Stimulated activated naive CD8-positive, alpha-beta T cell treated with anti-CD3 and anti-CD28 coated beads, Interleukin-15, amount 100 ng/mL, for 72 hours (primary cell): Measurements from ENCODE around the gene PHF13.

ENCODE experiments used
- ATAC-seq: fragments of 150-1000 bp; cut with Tn5 transposase; 2 replicates; pipeline ENCODE4 v1.10.0; 2021; ENCODE audit warnings: mild to moderate bottlenecking, moderate library complexity
- DNase-seq, 2 donors: peaks; one replicate each; pipeline ENCODE4 v3.0.0; 2021 to 2022
- H3K27ac Mint-ChIP-seq, 2 donors: one replicate each; pipeline ENCODE4 v1.8.0; 2022; ENCODE audit warnings: mild to moderate bottlenecking in 2 of 2, mixed read lengths in 2 of 2, moderate library complexity in 2 of 2
- H3K27me3 Mint-ChIP-seq: one replicate; pipeline ENCODE4 v1.8.0; 2022; ENCODE audit warnings: mixed read lengths
- H3K4me1 Mint-ChIP-seq: one replicate; pipeline ENCODE4 v1.8.0; 2022; ENCODE audit warnings: mild to moderate bottlenecking, mixed read lengths
- H3K4me3 Mint-ChIP-seq, 2 donors: one replicate each; pipeline ENCODE4 v1.8.0; 2022; ENCODE audit warnings: mild to moderate bottlenecking in 2 of 2, mixed read lengths in 2 of 2, moderate library complexity in 1 of 2
- H3K9me3 Mint-ChIP-seq, 2 donors: one replicate each; pipeline ENCODE4 v1.8.0; 2022; ENCODE audit warnings: mixed read lengths in 2 of 2

Gene PHF13

GRCh38 chr1:6612641-6613360 lies 730 bp upstream of the PHF13 start:
- peak overlapping the region; percentile 38 to 88 for H3K27ac Mint-ChIP-seq
- peak overlapping the region; percentile 97 for H3K4me3 Mint-ChIP-seq
- peak in 1 of 2 donors; percentile 31 for DNase-seq
- peak; percentile 60 for ATAC-seq
- peaks cover 28% of the 10 kb centered on the region for H3K4me1 Mint-ChIP-seq
- H3K27me3 Mint-ChIP-seq: no peaks in the 10 kb centered on the region
- no peaks in the 10 kb centered on the region for H3K9me3 Mint-ChIP-seq

DNA sequence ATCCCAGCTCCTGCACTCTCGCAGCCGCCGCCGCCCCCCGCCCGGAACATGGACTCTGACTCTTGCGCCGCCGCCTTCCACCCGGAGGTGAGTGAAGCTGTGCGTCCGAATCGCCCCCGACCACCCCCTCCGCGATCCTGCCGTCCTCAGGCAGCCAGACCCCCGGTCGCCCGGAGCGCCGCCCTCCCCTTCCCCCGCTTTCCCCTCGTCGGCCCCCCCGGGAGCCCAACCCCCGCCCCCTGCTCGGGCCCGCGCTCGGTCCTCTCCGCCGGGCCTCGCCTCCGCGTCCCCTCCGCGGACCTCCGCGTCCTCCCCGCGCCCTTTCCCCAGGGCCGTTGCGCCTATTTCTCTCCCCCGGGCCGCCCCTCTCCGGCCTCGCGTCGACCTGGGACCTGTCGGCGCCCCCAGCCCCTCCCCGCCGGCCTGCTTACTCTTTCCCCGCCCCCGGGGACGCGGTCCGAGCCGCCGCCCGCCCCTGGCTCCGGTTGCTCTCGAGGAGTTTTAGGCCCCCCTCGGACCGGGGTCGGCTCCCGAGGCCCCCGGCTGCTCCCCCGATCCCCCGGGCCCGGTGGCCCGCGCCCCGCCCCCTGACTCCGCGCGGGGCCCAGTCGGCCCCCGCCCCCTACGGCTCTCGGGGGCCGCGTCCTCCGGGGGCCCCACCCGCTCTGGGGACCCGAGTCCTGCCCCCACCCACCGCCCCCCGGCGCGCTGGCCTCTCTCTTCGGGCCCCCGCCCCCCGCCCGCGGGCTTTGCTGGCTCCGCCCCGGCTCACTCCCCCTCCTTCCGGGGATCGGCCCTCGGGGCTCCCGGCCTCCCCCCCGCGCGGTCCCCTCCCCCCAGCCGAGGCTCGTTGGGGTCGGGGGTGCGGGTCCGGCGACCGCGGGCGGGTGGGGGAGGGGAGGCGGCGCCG lies 743 bp downstream of the PHF13 start:
- H3K4me3 Mint-ChIP-seq: peak overlapping the region; percentile 76 to 80
- ATAC-seq (peak; percentile 11), DNase-seq (peak; percentile 39 to 53)
- no peak overlapping the region for H3K27ac Mint-ChIP-seq
- no peaks in the 10 kb centered on the region for H3K27me3 Mint-ChIP-seq
- H3K4me1 Mint-ChIP-seq: peaks cover 28% of the 10 kb centered on the region
- no peaks in the 10 kb centered on the region for H3K9me3 Mint-ChIP-seq

DNA sequence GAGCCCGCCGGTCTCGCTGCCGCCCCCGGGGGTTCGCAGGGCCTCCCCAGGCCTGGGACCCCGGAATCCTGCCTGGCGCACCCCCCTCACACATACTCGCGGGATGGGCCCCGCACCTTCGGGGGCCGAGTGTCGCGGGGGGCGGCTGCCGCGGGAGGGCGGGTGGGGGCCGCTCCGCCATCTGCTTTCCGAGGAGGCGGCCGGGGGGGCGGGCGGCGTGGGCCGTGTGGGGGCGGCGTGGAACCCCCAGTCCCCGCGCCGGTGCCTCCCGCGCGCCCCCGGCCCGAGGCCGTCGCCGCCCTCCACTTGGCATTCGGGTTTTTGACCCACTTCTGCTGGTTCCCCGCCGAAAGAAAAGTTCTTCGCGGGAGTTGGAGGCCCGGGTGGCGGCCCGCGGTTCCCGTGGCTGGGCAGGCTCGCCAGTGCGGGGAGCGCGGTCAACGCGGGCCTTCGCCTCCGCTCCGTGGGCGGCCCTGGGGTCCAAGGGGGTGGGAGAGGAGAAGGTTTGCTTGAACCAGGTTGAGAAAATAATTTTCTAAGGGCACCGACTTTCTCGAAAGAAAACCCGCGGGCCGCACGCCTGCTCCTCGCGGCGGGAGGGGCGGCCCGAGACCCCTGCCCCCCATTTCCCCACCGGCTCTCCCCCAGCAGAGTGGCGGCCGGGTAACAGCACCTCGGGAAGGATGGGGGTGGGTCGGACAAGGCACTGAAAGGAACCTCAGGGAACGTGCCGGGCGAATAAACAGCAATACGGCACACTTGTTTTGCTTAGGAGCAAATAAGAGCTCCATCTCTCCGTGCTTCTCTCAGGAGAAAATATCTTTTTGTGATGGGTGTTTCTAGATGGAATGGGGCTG lies 1.6 kb downstream of the PHF13 start:
- ATAC-seq (no peak), DNase-seq (no peak)
- H3K4me1 Mint-ChIP-seq: peaks cover 28% of the 10 kb centered on the region
- peak overlapping the region; percentile 70 to 76 for H3K4me3 Mint-ChIP-seq
- peak overlapping the region in 1 of 2 donors; percentile 74 for H3K27ac Mint-ChIP-seq
- H3K9me3 Mint-ChIP-seq: no peaks in the 10 kb centered on the region
- no peaks in the 10 kb centered on the region for H3K27me3 Mint-ChIP-seq

GRCh38 chr1:6619045-6619444 lies 5.5 kb downstream of the PHF13 start:
- H3K4me3 Mint-ChIP-seq: no peak overlapping the region
- DNase-seq (no peak), ATAC-seq (no peak)
- no peaks in the 10 kb centered on the region for H3K27me3 Mint-ChIP-seq
- H3K9me3 Mint-ChIP-seq: no peaks in the 10 kb centered on the region
- H3K4me1 Mint-ChIP-seq: peaks cover 16% of the 10 kb centered on the region
- H3K27ac Mint-ChIP-seq: peak overlapping the region in 1 of 2 donors; percentile 54

GRCh38 chr1:6621429-6622391 lies 8.2 kb downstream of the PHF13 start:
- H3K9me3 Mint-ChIP-seq: no peaks in the 10 kb centered on the region
- no peak overlapping the region for H3K4me3 Mint-ChIP-seq
- no peak overlapping the region for H3K27ac Mint-ChIP-seq
- DNase-seq: no peak
- no peak for ATAC-seq
- H3K27me3 Mint-ChIP-seq: no peaks in the 10 kb centered on the region
- H3K4me1 Mint-ChIP-seq: peaks cover 16% of the 10 kb centered on the region

DNA sequence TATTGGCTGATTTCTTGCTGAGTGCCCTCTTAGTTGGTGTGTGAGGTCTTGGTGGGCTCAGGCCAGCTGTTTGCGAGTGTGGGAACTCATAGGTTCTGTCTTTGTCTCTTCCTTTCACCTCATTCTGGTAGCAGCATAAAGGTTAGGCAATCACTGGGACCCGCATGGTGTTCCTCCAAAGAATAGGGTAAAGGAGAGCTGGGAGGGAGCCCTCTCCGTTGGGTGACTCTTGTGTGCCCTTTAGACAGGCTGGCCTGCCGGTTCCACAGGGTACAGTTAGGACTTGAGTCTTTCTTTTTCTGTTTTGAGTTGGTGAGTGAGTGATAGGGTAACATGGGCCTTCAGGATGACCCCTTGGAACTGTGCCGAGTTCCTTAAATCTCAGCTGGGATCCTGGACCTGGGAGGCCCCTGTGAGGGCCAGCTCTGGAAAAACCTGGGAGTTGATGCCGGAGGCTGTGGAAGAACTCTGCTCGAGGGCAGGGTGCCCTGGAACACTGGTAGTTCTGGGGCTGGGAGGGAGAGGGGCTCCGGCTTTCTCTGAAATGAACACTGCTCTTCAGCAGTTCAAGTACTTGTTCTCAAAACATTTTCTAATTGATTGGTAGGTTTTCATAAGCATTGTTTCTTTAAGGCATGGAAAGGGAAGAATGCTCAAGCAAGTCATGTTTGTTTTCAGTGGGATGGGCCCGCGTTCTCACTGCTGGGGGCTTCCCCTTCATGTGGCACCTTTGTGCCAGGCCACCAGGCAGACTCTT lies 9.0 kb downstream of the PHF13 start:
- Mint-ChIP-seq H3K27ac (no peak overlapping the region), H3K9me3 (no peaks in the 10 kb centered on the region), H3K4me1 (peaks cover 23% of the 10 kb centered on the region), H3K27me3 (no peaks in the 10 kb centered on the region), H3K4me3 (no peak overlapping the region)
- DNase-seq (no peak), ATAC-seq (no peak)

- Mint-ChIP-seq H3K27me3 (no peaks in the 10 kb centered on the region), H3K4me3 (no peak overlapping the region), H3K4me1 (peaks cover 30% of the 10 kb centered on the region), H3K27ac (peak overlapping the region in 1 of 2 donors; percentile 9), H3K9me3 (no peaks in the 10 kb centered on the region)
- DNase-seq: no peak
- ATAC-seq: no peak
Observed at GRCh38 chr1:6623269-6623965, 9.9 kb downstream of the PHF13 start.

- peak within 1 kb of the TSS; percentile 90 to 91 for H3K4me3 Mint-ChIP-seq
- DNase-seq: peak; percentile 84 to 87
- H3K4me1 Mint-ChIP-seq: peaks cover 30% of the 10 kb centered on the region
- H3K27me3 Mint-ChIP-seq: no peaks in the 10 kb centered on the region
- H3K27ac Mint-ChIP-seq: peak within 1 kb of the TSS; percentile 96
- no peaks in the 10 kb centered on the region for H3K9me3 Mint-ChIP-seq
- ATAC-seq: peak; percentile 96
Observed at GRCh38 chr1:6624710-6625583, 11.4 kb downstream of the PHF13 start, which contains the start of gene THAP3. Gene THAP3, plus strand, starts transcription at chr1:6624868. Its CDS starts 351 bp downstream, at chr1:6625219.

- ATAC-seq (peak; percentile 69), DNase-seq (no peak)
- Mint-ChIP-seq H3K9me3 (no peaks in the 10 kb centered on the region), H3K27ac (peak overlapping the region; percentile 85 to 96), H3K4me3 (peak overlapping the region; percentile 90 to 91), H3K27me3 (no peaks in the 10 kb centered on the region), H3K4me1 (peaks cover 30% of the 10 kb centered on the region)
Observed at GRCh38 chr1:6625584-6626149, 12.1 kb downstream of the PHF13 start.

- Mint-ChIP-seq H3K4me3 (peak overlapping the region; percentile 90 to 91), H3K27me3 (no peaks in the 10 kb centered on the region), H3K9me3 (no peaks in the 10 kb centered on the region), H3K27ac (peak overlapping the region in 1 of 2 donors; percentile 96), H3K4me1 (peaks cover 30% of the 10 kb centered on the region)
- DNase-seq: no peak
- no peak for ATAC-seq
Observed at GRCh38 chr1:6627031-6627430, 13.5 kb downstream of the PHF13 start.

DNA sequence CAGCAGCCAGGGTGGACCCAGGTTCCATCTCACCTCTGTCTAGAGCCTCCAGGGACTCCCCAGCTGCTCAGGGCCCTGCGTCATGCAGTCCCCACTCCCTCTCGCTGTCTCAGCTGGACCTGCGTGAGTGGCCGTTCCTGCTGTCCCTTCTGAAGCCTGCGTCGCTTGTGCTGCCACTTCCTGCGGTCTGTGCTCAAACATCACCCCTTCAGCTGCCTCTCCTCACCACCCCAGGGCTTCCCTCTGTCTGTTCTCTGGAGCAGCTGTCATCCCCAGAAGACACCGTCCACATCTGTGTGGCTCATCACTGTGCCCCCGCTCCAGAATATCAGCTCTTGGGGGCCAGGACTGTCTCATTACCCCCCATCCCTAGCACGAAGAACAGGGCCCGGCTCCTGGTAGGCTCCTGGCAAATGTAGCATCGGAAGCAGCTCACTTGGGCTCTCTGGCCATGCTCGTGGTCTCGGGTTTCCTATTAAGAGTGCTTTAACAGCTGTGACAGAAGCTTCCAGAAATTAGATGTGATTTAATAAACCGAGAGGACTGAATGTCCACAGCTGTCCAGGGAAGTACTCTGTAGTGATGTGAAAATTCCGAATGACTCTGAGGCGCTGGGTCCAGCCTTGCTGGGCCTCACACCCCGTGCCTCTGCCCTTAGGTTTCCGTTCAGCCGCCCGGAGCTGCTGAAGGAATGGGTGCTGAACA lies 14.5 kb downstream of the PHF13 start:
- no peaks in the 10 kb centered on the region for H3K9me3 Mint-ChIP-seq
- H3K4me3 Mint-ChIP-seq: peak overlapping the region; percentile 21 to 38
- peak overlapping the region in 1 of 2 donors; percentile 68 for H3K27ac Mint-ChIP-seq
- H3K27me3 Mint-ChIP-seq: no peaks in the 10 kb centered on the region
- DNase-seq (no peak), ATAC-seq (no peak)
- peaks cover 30% of the 10 kb centered on the region for H3K4me1 Mint-ChIP-seq

DNA sequence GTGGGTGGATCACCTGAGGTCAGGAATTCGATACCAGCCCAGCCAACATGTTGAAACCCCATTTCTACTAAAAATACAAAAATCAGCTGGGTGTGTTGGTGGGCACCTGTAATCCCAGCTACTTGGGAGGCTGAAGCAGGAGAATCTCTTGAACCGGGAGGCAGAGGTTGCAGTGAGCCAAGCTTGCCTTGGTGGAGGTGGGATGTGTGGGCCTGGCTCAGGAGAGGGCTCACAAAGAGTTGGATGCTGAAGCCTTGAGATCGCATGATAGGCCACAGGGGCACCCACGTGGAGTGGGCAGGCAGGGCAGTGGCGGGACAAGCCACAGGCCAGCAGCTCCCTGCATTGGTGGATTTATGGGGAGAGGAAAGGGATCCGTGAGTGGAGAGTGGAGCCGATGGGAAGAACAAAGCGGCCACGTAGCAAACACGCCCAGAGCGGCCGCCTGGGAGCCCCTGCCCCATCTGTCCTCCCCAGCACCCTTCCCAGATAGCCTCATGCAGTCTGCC lies 15.5 kb downstream of the PHF13 start:
- Mint-ChIP-seq H3K27ac (no peak overlapping the region), H3K9me3 (no peaks in the 10 kb centered on the region), H3K27me3 (no peaks in the 10 kb centered on the region), H3K4me1 (peaks cover 30% of the 10 kb centered on the region), H3K4me3 (no peak overlapping the region)
- no peak for DNase-seq
- ATAC-seq: no peak
